ENCODE data around the gene AGR2. TPM values are rescaled to one million over a fixed set of nuclear protein-coding genes. Genes with fewer than 3 reads are reported as not detected.

Gene AGR2
- polyA plus RNA-seq, 1 experiment = 0.60 TPM

GRCh38 chr7:16815001-16815400 lies 10.2 kb upstream of the AGR2 start:
- TF ChIP-seq CTCF (IDR thresholded peaks at IDR 0.05; ENCODE audit: low read depth, low read length) = no peak
- CTCF ChIA-PET = no interaction called here
- H3K27ac ChIP-seq (ENCODE audit: low read depth, low read length) = no peak overlapping the region
- no peaks in the 10 kb centered on the region for H3K9me3 ChIP-seq (ENCODE audit: control insufficient read depth, insufficient read depth, low read length)
- no peak for DNase-seq (ENCODE audit: low read depth, low spot score)
- no peaks in the 10 kb centered on the region for H3K27me3 ChIP-seq (ENCODE audit: control insufficient read depth, insufficient read depth, low read length)
- no peak overlapping the region for H3K4me3 ChIP-seq (ENCODE audit: low read depth, low read length)
- POLR2A ChIA-PET = no interaction called here

GRCh38 chr7:16813232-16813616 lies 8.4 kb upstream of the AGR2 start:
- no peaks in the 10 kb centered on the region for H3K9me3 ChIP-seq (ENCODE audit: control insufficient read depth, insufficient read depth, low read length)
- no peak for TF ChIP-seq CTCF (IDR thresholded peaks at IDR 0.05; ENCODE audit: low read depth, low read length)
- H3K27me3 ChIP-seq (ENCODE audit: control insufficient read depth, insufficient read depth, low read length) = no peaks in the 10 kb centered on the region
- no peak for DNase-seq (ENCODE audit: low read depth, low spot score)
- POLR2A ChIA-PET = no interaction called here
- no peak overlapping the region for H3K27ac ChIP-seq (ENCODE audit: low read depth, low read length)
- CTCF ChIA-PET = interaction anchor here (1.0 to 2.6 kb wide), 3 partner anchors 9 to 12 kb away, joined by 3 to 20 read pairs (median 3); partner anchors contain the start of gene AGR2
- no peak overlapping the region for H3K4me3 ChIP-seq (ENCODE audit: low read depth, low read length)

- H3K27ac ChIP-seq (ENCODE audit: low read depth, low read length) = no peak overlapping the region
- H3K27me3 ChIP-seq (ENCODE audit: control insufficient read depth, insufficient read depth, low read length) = no peaks in the 10 kb centered on the region
- POLR2A ChIA-PET = interaction anchor here (0.6 kb wide), 1 partner anchor 19 kb away, joined by 3 read pairs; no protein-coding TSS in a partner anchor
- no peak for DNase-seq (ENCODE audit: low read depth, low spot score)
- TF ChIP-seq CTCF (IDR thresholded peaks at IDR 0.05; ENCODE audit: low read depth, low read length) = no peak
- CTCF ChIA-PET = interaction anchor here (1.0 to 2.6 kb wide), 3 partner anchors 8 to 11 kb away, joined by 3 to 20 read pairs (median 3); partner anchors contain the start of gene AGR2
- no peaks in the 10 kb centered on the region for H3K9me3 ChIP-seq (ENCODE audit: control insufficient read depth, insufficient read depth, low read length)
- no peak overlapping the region for H3K4me3 ChIP-seq (ENCODE audit: low read depth, low read length)
Measured at GRCh38 chr7:16812542-16813231, 7.9 kb upstream of the AGR2 start.

DNA sequence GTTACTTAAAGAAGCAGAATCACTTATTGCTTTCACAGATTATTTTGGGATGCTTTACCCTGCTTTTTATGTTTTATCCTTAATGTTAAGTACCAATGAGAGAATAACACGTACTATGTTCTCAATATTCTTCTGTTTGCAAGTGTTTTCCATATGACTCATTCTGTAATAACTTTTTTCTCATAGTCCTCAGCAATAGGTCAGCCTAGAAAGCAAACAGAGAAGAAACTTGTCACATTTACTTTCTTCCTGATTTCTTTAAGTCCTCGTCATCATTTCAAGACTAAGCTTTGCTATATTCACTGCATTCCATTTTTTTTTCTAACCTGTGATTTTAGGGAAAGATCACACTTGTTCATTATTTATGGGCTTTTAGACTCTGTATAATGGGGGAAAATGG lies 6.8 kb upstream of the AGR2 start:
- DNase-seq (ENCODE audit: low read depth, low spot score) = no peak
- CTCF ChIA-PET = interaction anchor here (2.6 kb wide), 1 partner anchor 10 kb away, joined by 20 read pairs; no protein-coding TSS in a partner anchor
- POLR2A ChIA-PET = no interaction called here
- Histone ChIP-seq H3K27me3 (ENCODE audit: control insufficient read depth, insufficient read depth, low read length) (no peaks in the 10 kb centered on the region), H3K4me3 (ENCODE audit: low read depth, low read length) (no peak overlapping the region), H3K9me3 (ENCODE audit: control insufficient read depth, insufficient read depth, low read length) (no peaks in the 10 kb centered on the region), H3K27ac (ENCODE audit: low read depth, low read length) (no peak overlapping the region)
- TF ChIP-seq CTCF (IDR thresholded peaks at IDR 0.05; ENCODE audit: low read depth, low read length) = no peak

DNA sequence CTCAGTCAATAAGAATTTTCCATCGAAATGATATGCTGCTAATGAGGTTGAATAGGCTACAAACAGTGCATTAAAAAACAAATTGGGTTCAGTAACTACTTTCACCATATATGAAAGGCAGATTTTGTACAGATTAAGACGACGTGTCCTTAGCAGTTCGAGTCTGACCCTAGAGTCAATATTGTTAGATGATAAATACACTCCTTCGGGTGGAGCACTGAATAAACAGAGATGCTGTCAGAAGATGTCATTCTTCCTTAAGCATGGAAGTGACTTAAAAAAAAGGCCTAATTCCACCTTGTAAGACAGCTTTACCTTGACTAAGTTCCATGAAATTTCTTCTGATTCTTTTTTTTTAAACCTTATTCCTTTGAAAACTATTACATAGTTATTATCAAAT lies 5.8 kb upstream of the AGR2 start:
- Histone ChIP-seq H3K4me3 (ENCODE audit: low read depth, low read length) (no peak overlapping the region), H3K27ac (ENCODE audit: low read depth, low read length) (no peak overlapping the region), H3K27me3 (ENCODE audit: control insufficient read depth, insufficient read depth, low read length) (no peaks in the 10 kb centered on the region), H3K9me3 (ENCODE audit: control insufficient read depth, insufficient read depth, low read length) (no peaks in the 10 kb centered on the region)
- ChIA-PET CTCF (interaction anchor here (0.8 kb wide), 1 partner anchor 9 kb away, joined by 6 read pairs; no protein-coding TSS in a partner anchor), POLR2A (no interaction called here)
- no peak for TF ChIP-seq CTCF (IDR thresholded peaks at IDR 0.05; ENCODE audit: low read depth, low read length)
- no peak for DNase-seq (ENCODE audit: low read depth, low spot score)

All from AG04450 (cell line).